Activated gamma-delta T cell (primary cell): ENCODE measurements around the gene TRIM17.
"Not testable (repeated sequence)": the region's sequence is repeated elsewhere in the genome, so short reads cannot be mapped to it uniquely, and the experiment has no call there.

ENCODE experiments used
- DNase-seq: peaks from one replicate; lab custom pipeline; 2025; lab: John Stamatoyannopoulos, UW

The TRIM17 gene

DNA sequence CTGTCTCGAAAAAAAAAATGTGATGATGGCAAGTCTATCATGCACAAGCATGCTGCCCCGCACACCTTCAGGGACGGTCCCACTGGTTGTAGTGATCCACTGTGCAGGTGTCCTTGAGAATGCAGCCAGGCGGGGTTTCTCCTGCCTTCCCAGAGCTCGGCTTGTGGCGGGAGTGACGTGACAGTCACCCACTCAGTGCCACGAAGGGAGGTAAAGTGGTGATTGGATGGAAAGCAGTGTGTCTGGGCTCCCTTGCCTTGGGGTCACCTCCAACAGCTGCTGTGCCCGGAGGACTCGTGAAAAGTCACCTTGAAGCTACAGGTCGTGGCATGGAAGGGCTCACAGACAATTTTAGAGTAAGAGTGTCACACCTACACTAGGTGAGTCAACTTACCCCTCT, 33.5 kb upstream of the TRIM17 start:
- DNase-seq = no peak

GRCh38 chr1:228448372-228448771, 31.7 kb upstream of the TRIM17 start:
- no peak for DNase-seq

DNA sequence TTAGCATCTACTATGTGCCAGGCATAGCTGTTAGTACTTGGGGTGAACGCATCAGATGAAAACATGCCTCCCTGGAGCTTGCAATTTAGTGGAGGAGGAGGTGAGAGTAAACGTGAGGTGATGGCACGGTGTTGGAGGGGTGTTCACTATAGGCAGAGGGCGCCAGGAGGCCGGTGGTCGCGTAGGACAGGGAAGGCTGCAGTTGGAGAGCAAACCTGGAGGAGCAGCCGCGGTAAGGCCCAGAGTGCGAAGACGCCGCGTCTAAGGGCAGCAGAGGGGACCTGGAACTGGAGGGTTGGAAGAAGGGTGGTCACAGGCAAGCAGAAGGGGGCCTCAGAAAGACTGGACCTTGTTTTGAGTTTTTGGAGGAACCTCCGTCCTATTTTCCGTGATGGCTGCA, 30.2 kb upstream of the TRIM17 start:
- no peak for DNase-seq

GRCh38 chr1:228445843-228446650, 29.4 kb upstream of the TRIM17 start:
- DNase-seq = no peak

GRCh38 chr1:228445490-228445842, 28.8 kb upstream of the TRIM17 start:
- no peak for DNase-seq

GRCh38 chr1:228443395-228443794, 26.7 kb upstream of the TRIM17 start:
- no peak for DNase-seq

GRCh38 chr1:228440761-228441500, 24.3 kb upstream of the TRIM17 start:
- no peak for DNase-seq

GRCh38 chr1:228438266-228438665, 21.6 kb upstream of the TRIM17 start:
- DNase-seq = no peak

DNA sequence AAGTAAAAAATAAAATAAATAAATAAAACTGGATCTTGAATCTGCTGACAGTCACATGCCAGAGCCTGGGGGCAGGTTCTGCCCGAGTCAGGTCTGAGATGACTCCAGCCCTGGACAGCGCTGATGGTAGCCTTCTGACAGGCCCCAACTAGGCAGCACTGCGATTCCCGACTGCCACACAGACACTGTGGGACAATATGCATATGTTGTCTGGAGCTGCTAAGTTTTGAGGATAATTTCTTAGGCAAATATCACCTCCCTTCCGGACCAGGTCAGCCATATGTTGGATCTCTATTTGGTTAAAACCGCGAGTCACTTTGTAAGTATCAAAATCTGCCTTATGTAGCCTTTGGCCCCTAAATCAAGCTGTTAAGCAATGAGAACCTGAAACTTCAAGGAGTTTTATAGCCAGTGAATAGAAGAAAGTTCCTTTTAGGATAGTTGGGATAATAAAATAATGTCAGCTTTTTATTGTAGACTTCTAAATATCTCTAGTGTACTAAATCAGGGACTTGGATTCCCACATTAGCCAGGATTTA, 20.8 kb upstream of the TRIM17 start:
- no peak for DNase-seq

- no peak for DNase-seq
These were observed 18.0 kb upstream of the TRIM17 start for GRCh38 chr1:228434689-228435088.

GRCh38 chr1:228433337-228434053, 16.8 kb upstream of the TRIM17 start:
- DNase-seq = not testable (repeated sequence)

DNA sequence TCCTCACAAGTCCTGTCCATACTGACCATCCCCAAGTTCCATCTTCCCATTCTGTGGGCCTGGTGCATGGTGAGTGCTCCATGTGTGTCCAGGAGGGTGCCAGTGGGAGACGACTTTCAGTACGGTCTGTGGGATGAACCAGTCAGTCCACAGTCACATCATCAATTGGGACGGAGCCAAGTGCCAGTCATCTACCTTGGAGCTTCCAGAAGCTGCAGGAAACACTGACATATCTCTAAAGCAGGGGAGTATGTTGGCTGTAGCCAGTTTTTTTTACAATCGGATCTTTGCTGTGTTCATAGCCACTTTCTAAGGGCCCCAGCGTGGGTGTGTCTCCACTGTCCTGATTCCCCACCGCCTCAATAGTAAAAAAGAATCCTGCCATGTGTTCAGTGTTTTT, 13.6 kb upstream of the TRIM17 start:
- DNase-seq = no peak

- DNase-seq = no peak
These were observed 13.0 kb upstream of the TRIM17 start for GRCh38 chr1:228429698-228430097.

DNA sequence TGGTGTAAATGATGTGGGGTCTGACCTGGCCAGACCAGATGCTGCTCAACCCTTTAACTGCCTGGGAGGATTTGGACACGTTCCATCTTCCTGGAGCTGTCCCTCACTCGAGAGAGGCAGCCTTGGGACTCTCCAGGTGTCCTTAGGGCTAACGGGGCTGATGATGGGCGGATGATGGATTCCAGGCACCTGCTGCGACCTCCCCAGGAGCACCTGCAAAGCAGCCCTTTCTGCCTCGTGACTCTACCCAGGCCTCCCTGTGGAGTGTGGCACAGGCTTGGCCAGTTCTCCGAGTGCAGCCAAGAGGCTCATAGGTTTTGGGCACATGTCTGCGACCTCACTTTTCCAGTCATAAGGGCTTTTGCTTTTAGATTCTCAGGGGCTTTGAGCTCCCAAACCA, 12.3 kb upstream of the TRIM17 start:
- no peak for DNase-seq

DNA sequence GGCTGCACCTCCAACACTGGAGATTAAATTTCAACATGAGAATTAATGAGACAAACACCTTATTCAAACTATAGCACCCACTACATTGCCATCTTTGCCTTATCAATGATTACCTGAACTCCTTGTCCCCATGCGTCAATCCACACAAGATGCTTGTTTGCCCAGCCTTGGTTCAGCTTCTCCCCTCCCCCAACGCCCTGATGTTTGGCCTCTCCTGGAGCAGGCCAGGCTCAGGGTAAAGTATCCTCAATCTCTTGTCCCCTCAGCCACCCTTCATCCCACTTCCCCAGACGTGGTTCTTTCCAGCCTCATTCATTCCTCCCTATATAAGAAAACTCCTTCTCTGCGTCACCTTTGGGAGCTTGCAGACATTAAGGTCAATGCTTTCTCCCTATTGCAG, 11.8 kb upstream of the TRIM17 start:
- no peak for DNase-seq

DNA sequence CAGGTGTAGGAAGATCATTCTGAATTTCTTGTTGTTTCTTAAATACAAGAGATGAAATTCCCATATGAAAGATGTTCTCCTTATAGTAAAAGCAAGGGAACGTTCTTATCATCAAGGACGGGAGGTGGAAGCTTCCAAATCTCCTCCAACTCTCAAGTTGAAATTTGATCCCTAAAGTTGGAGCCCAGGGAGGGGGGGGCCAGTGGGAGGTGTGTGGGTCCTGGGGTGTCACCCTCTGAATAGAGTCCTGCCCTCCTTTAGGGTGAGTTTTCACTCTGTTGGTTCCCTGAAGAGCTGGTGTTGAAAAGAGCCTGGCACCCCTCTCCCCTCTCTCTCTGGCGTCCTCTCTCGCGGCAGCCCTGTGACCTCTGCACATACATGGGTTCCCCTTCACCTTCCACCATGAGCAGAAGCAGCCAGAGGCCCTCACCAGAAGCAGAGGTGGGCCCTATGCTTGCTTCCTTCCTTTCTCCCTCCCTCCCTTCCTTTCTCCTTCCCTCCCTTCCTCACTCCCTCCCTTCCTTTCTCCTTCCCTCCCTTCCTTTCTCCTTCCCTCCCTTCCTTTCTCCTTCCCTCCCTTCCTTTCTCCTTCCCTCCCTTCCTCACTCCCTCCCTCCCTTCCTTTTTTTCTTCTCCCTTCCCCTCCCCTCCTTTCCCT, 10.0 kb upstream of the TRIM17 start:
- no peak for DNase-seq

GRCh38 chr1:228424685-228425660, 8.3 kb upstream of the TRIM17 start:
- DNase-seq = no peak

- DNase-seq = no peak
These were observed 6.9 kb upstream of the TRIM17 start for GRCh38 chr1:228423404-228424053.

- DNase-seq = no peak
These were observed 4.5 kb upstream of the TRIM17 start for GRCh38 chr1:228420968-228421826.
